ENCODE data around the gene LSM7.

DNA sequence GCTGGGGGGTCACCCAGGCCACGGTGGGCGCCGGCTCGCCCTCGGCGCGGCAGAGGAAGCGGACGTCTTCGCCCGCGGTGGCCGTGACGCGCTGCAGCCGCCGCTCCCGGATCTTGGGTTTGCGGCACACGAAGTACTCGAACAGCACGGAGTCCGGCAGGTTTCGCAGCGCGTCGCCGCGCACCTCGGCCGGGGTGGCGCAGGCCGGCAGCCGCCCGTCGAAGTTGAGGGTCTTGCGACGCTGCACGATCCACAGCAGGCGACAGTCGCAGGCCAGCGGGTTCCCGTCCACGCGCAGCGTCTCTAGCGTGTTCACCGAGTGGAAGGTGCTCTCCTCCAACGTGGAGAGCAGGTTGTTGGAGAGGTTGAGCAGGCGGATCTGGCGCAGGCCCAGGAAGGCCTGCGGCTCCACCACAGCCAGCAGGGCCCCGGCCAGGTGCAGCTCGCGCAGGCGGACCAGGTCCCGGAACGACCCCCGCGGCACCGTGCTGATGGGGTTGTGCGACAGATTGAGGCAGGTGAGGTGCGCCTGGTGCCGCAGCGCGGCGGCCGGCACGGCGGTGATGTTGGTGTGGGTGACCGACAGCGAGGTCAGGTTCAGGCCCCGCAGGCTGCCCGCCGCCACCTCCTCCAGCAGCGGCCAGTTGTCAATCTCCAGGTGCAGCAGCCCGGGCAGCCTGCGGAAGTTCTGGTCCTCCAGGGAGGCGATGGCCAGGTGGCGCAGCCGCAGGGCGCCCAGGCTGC is 37.8 kb downstream of the LSM7 start:
- TF ChIP-seq, protein P1, sequence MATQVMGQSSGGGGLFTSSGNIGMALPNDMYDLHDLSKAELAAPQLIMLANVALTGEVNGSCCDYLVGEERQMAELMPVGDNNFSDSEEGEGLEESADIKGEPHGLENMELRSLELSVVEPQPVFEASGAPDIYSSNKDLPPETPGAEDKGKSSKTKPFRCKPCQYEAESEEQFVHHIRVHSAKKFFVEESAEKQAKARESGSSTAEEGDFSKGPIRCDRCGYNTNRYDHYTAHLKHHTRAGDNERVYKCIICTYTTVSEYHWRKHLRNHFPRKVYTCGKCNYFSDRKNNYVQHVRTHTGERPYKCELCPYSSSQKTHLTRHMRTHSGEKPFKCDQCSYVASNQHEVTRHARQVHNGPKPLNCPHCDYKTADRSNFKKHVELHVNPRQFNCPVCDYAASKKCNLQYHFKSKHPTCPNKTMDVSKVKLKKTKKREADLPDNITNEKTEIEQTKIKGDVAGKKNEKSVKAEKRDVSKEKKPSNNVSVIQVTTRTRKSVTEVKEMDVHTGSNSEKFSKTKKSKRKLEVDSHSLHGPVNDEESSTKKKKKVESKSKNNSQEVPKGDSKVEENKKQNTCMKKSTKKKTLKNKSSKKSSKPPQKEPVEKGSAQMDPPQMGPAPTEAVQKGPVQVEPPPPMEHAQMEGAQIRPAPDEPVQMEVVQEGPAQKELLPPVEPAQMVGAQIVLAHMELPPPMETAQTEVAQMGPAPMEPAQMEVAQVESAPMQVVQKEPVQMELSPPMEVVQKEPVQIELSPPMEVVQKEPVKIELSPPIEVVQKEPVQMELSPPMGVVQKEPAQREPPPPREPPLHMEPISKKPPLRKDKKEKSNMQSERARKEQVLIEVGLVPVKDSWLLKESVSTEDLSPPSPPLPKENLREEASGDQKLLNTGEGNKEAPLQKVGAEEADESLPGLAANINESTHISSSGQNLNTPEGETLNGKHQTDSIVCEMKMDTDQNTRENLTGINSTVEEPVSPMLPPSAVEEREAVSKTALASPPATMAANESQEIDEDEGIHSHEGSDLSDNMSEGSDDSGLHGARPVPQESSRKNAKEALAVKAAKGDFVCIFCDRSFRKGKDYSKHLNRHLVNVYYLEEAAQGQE (IDR thresholded peaks at IDR 0.05; ENCODE audit: insufficient read depth in 1 of 2, low read depth in 2 of 2, low read length in 1 of 2), result no peak
- TF ChIP-seq, protein P2, sequence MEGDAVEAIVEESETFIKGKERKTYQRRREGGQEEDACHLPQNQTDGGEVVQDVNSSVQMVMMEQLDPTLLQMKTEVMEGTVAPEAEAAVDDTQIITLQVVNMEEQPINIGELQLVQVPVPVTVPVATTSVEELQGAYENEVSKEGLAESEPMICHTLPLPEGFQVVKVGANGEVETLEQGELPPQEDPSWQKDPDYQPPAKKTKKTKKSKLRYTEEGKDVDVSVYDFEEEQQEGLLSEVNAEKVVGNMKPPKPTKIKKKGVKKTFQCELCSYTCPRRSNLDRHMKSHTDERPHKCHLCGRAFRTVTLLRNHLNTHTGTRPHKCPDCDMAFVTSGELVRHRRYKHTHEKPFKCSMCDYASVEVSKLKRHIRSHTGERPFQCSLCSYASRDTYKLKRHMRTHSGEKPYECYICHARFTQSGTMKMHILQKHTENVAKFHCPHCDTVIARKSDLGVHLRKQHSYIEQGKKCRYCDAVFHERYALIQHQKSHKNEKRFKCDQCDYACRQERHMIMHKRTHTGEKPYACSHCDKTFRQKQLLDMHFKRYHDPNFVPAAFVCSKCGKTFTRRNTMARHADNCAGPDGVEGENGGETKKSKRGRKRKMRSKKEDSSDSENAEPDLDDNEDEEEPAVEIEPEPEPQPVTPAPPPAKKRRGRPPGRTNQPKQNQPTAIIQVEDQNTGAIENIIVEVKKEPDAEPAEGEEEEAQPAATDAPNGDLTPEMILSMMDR (IDR thresholded peaks at IDR 0.05), result no peak
- no peak for TF ChIP-seq POLR2AphosphoS5 (IDR thresholded peaks at IDR 0.05; ENCODE audit: low read depth, low read length)

Measured in Panc1 (cell line).